Spleen (tissue), 7 donors: Measurements from ENCODE around the gene RRBP1.

Experiments used
- CTCF ChIP-seq, 11 experiments: fragments of 200-600 bp in 7 of 11; fragments of 450-650 bp in 4 of 11; sonication (generic) in 4 of 11; IDR thresholded peaks in 8 of 11; conservative IDR thresholded peaks in 3 of 11; 1 replicate in 7 of 11; 2 replicates in 4 of 11; pipeline versions ENCODE4 v1.4.0 to v1.8.0; 2016 to 2021; ENCODE audit warnings: antibody characterized with exemption in 11 of 11, inconsistent platforms in 4 of 11, mild to moderate bottlenecking in 1 of 11
- POLR2A ChIP-seq, 3 donors: fragments of 450-650 bp; IDR thresholded peaks; one replicate each; pipeline ENCODE4 v1.5.1; 2017; ENCODE audit warnings: antibody characterized with exemption in 3 of 3, mild to moderate bottlenecking in 1 of 3
- donor health status: DM: no; HTN: no; CAD: no; lungs with moderate emphysema.
- donor health status: DM: no; HTN: no; CAD: no.
- donor health status: DM: no; HTN: no; CAD: no.

- TF ChIP-seq CTCF (IDR thresholded peaks at IDR 0.05 in 8 of 11, conservative IDR thresholded peaks at IDR 0.05 in 3 of 11) (peak in 3 of 11 experiments; percentile 2 to 32 (median 5)), POLR2A (IDR thresholded peaks at IDR 0.05) (no peak)
Measured at GRCh38 chr20:17682889-17683198, 802 bp upstream of the RRBP1 start.
